NCI-H146 (cell line): ENCODE data around the gene MRPL19.
A peak's percentile ranks its signal among the peaks of the same experiment; 100 is the strongest.
"Not testable (repeated sequence)": the region's sequence is repeated elsewhere in the genome, so short reads cannot be mapped to it uniquely, and the experiment has no call there.

ENCODE experiments used
- DNase-seq: peaks from one replicate; lab custom pipeline; 2025; lab: John Stamatoyannopoulos, UW

MRPL19 gene

DNA sequence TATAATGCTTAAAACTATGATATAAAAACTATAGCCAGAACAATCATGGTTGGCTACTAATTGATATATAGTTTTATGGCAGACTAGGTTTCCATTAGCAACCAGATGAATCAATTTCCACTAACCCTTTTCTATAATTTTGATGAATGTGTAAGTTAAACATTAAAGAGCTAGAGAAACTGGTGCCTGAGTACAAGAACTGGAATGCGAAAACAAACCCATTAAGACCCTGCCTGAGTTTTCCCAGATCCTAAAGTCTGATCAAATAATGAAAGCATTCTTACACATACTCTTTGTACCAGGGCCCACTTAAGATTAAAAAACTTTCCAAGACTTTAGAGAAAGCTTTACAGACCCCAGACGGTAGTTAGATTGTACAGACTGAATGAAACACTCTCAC, 21.3 kb downstream of the MRPL19 start:
- no peak for DNase-seq

DNA sequence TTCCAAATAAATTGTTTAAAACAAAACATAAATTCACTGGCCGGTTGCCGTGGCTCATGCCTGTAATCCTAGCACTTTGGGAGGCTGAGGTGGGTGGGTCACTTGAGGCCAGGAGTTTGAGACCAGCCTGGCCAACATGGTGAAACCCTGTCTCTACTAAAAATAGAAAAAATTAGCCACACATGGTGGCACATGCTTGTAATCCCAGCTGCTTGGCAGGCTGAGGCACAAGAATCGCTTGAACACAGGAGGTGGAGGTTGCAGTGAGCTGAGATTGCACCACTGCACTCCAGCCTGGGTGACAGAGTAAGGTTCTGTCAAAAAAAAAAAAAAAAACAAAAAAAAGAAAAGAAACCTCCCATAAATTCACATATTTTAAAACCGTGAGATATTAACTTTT, 28.8 kb downstream of the MRPL19 start:
- not testable (repeated sequence) for DNase-seq

DNA sequence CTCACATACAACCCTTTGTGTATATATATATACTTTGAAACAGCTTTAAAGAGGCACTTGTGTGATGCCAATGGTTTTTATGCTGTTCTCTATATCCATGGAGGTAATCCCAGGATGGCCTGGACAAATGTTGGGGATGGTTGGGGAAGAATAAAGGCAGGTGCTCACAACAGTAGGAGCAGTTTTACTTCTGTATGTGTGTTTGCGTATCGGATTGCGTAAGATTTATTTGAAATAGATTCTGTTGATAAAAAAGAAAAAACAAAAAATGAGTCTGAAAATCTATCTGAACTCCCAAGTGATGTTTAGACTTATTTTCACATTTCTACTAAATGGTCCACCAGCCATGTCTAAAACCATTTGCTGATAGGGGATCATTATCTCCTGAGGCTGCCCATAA, 29.3 kb downstream of the MRPL19 start:
- no peak for DNase-seq

DNA sequence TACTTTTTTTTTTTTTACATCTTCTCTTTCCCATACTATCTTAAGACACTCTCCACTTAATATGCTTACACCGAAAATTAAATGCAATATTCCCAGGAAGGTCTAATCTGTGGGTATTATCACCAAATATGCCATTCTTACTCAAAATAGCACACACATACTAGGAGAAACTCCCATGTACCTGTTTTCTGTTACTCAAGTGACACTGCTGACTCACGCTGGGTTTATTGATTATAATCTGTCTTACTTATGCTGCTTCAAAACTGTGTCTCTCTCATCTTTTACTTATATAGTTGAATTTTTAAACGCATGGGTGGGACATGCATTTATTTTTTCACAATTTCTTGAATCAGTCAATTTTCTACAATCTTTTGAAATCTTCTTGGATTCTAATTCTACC, 29.9 kb downstream of the MRPL19 start:
- no peak for DNase-seq

DNA sequence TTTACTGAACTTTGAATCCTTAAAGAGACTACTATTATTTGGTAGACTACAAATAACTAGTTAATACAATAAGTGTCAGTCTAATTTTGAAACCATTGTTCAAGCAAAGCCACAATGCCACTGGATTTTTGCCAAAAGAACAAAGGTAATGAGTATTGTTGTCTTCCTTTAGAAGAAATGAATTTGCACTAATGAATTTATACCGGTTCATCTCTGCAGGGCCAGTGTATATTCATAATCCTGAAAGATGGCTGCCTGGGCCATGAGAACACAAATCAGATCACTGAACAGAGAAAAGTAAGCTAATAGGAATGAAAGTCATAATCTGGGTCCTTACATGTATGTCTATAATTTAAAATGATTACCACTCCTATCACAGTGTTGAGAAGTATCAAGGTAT, 33.0 kb downstream of the MRPL19 start:
- DNase-seq = no peak

DNA sequence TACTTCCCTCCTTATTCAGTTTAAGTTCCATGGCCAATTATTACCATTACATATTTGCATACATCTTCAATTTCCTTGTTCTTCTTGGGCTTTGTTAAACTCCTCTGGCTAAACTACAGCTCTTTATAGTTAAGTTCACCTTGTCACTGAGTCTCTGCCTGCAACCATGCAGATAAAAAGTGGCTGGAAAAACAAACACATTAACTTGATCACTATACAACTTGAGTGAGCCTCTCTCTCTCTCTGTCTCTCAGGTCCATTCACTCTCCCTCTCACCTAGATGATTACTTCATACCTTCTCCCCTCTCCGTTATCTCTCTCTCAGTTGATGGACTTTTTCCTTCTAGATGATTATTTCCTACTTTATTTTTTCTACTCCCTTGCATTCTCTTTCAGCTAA, 33.8 kb downstream of the MRPL19 start:
- DNase-seq = no peak

DNA sequence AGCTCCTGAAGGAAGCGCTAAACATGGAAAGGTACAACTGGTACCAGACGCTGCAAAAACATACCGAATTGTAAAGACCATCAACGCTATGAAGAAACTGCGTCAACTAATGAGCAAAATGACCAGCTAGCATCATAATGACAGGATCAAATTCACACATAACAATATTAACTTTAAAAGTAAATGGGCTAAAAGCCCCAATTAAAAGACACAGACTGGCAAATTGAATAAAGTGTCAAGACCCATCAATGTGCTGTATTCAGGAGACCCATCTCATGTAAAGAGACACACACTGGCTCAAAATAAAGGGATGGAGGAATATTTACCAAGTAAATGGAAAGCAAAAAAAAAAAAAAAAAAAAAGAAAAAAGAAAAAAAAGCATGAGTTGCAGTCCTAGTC, 36.8 kb downstream of the MRPL19 start:
- not testable (repeated sequence) for DNase-seq

DNA sequence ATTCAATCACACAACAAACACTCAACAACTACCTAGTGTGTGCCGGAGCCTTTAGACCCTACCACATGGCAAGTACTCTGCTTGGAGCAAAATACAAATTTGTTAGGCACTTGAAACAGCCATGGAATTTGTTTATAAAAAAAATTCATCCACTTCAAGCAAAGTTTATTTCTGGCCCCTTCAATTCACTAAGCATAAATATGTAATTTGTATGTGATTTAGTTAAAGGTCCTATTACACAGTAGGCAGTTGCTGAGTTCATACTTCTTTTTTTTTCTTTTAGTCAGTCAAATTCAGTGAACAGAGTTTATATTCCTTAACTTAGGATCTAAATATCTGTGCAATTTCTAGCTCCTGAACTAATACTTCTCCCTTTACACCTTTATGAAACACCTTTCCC, 41.6 kb downstream of the MRPL19 start:
- DNase-seq = no peak

DNA sequence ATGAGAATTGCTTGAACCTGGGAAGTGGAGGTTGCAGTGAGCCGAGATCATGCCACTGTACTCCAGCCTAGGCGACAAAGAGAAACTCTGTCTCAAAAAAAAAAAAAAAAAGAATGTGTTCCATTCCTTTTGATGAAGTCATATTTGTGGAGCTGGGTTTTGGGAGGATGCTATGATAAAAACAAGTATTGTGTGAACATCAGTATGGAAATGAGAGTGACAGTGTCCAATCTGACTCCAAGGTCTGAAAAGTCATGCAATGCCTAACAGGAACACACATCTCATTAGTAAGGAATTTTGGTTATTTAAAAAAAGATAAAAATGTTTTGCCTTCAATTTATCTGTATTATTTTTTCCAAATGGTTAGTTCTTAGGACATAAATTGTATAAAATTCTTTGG, 52.3 kb downstream of the MRPL19 start:
- no peak for DNase-seq

DNA sequence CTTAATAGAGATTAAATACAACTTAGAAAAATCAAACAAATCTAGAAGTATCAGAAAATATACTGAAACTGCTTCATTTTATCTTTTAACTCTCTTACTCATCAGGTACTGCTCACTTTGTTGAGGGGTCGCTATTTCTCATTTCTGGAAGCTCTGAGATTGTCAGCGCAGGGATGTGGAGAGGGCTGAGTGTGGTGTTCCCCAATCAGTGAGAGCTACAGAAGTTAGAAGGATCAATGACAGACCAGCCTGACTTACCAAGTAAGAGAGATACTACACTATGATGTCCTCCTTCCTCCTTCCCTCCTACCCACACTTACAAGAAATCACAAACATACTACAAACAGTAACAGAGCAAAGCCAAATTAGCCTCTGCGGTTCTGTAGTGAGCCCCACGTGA, 56.0 kb downstream of the MRPL19 start:
- DNase-seq = no peak

DNA sequence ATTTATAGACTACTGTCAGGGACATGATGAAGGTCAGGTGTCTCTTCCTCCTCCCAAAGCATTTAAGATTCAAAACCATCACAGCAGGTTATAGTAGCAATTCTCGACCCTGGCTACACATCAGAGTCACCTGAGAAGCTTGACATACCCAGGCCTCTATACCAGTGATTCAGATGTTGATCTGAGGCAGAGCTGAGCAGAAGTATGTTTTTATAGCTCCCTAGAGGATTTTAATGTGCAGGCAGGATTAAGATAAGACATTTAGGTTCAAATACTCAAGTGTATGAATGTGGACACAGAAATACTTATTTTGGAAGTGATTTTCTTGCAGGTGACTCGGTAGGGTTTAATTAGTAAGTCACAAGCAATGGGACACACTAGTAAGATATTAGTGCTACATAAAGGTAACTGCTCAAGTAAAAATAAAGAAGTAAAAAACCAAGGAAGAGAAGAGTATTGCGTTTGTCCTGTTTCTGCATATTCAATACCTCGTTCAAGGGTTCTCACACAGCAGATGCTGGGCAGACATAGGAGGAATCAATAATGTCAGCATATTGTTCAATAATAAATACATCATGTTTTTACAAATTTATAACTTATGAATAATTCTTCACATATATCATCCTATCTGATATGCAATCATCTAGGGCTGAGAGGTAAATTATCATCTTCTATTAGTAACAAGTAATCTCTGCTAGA, 57.2 kb downstream of the MRPL19 start:
- no peak for DNase-seq

DNA sequence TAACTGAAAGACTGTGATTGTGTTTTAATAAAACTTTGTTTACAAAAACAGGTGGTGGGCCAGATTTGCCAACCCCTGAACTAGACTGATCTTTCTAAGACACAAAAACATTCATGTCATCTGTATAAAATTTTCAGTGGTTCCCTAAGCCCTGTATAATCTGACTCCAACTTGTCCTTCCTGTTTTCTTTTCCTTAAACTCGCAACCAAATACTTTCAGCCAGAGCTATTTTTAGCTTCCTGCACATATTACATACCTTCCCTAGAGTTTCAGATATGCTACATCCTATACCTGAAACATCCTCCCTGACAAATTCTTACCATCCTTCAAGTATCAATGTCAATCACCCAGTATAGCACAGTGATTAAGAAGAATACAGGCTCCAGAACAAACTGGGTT, 59.3 kb downstream of the MRPL19 start:
- no peak for DNase-seq

DNA sequence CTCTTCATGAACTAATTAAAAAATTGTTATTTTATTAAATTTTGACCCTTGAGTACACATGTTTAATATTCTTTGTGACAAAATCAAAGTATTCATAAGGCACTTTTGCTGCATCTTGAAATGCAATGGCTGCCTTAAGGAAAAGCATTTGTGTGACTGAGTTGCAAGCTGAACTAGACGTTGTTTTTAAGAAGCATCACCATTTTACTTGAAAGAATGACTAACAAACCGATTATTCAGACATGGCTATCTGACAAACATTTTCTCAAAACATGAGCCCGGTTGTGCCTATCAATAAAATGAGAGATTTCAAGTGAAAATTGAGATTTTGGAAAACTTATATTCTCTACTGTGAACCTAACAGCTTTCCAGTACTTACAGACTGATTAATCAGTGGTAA, 61.3 kb downstream of the MRPL19 start:
- no peak for DNase-seq

DNA sequence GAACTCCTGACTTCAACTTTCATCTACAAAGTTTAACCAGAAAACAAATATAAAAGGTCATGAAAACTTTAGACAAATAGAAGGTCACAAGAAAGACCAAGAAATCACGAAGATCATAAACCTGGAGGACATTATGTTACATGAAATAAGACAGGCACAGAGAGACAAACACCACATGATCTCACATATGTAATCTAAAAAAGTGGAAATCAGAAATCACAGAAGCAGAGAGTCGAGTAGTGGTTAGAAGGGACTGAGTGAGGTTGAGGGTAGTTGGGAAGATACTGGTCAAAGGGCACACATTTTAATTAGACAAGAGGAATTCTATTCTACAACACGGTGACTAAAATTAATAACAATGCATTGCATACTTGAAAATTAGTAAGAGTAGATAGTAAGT, 62.7 kb downstream of the MRPL19 start:
- no peak for DNase-seq

DNA sequence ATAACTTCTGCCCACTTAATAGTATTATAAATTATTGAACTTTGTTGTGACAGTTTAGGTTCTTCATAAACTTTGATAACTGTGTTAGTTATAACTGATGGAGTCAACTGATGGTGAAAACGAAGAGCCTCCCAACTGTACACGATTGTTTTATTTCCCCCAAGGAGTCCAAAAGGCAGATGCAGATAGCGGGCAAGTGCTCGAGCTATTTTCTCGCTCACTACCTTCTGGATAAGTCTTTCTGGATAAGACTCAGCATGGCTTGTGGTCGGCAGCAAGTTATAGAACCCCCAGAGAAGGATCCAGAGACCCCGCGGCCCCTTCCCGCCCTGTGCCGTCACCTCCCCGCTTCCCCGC, 63.6 kb downstream of the MRPL19 start:
- DNase-seq = no peak

DNA sequence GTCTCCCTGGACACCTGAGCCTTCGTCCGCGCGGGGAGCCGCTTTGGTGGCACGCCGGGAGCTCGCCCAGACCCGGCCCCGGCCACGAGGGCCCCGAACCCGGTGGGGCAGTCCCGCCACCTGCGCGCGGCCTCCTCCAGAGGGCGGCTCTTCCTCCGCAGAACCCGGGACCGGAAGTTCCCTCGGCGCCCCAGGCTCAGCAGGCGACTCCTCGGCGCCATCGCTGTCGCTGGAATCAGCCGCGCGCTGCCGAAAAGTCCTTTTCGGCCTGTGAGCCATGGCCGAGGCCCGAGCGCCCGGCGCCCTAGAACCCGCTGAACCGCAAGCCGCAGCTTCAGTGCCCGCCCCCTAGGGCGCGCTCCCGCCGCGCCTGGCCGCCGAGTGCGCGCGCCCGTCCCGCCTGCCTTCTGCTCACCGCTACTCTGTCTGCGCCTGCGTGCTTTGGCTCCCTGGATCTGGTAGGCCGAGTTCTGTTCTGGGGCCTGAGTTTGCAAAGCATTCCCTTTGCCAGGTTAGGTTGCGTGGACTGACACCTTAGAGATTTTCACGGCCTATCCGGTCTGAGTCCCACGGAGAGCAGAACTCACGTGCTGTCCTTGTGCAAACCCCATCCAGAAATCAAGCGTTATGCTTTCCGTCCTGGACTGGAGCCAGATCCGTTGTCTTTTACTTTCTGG, 64.1 kb downstream of the MRPL19 start, which contains the start of gene GCFC2:
Gene GCFC2 (minus strand): TSS at position 339 of the 677 bp plus-strand sequence. CDS start 60 bp downstream, at position 279.
- peak; percentile 86 for DNase-seq

DNA sequence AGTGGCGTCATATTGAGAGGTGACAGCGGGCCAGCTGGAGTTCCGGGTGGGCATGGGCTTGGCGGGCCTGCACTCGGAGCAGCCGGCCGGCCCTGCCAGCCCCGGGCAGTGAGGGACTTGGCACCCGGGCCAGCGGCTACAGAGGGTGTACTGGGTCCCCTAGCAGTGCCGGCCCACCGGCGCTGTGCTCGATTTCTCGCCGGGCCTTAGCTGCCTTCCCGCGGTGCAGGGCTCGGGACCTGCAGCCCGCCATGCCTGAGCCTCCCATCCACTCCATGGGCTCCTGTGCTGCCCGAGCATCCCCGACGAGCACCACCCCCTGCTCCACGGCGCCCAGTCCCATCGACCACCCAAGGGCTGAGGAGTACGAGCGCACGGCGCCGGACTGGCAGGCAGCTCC, 65.0 kb downstream of the MRPL19 start:
- not testable (repeated sequence) for DNase-seq

DNA sequence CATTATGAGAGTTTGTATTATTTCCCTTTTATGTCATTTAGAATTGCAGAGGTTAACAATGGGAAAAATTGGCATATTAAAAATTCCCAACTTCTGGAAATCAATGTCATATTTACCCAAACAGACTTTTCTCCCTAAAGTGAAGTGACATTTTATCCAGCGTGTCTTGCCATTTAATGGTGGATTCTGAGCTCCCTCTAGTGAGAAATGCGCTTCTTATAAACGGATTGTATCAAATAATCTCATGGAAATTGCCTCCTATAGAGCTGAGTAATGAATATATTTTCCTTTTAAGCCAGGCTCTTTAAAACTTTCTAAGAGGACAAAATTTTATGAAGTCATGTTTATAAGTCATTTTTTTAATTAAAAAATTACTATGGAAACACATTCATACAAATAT, 69.8 kb downstream of the MRPL19 start:
- DNase-seq = no peak

DNA sequence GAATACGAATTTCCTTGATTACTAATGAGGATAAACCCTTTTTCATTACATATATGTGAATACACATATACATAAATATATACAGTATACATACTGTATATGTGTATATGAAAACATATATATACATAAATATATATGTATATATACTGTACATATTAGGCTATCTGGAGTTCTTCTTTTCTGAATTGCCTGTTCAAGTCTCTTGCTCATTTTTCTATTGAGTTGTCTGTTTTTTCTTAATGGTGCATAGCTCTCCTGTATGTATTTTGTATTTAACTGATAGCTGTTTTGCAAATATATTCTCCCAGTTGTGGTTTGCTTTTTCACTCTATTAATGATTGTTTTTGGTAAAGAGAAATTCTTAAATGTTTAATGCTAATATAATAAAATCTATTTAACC, 73.0 kb downstream of the MRPL19 start:
- no peak for DNase-seq

DNA sequence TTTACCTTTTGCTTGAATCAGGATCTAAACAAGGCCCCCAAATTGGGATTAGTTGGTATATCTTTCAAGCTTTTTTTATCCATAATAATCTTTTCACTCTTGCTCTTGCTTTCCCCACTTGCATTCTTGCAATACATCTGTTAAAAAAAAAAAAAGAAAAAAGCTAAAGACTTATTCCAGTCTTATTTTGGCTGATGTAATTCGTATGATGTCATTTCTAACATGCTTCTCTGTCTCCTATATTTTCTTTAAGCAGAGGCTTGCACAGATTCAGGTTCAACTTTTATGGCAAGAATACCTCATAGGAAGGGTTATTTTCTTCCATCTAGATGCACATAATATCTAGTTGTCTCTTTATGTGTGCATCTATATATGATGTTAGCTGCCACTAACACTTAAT, 73.9 kb downstream of the MRPL19 start:
- no peak for DNase-seq

DNA sequence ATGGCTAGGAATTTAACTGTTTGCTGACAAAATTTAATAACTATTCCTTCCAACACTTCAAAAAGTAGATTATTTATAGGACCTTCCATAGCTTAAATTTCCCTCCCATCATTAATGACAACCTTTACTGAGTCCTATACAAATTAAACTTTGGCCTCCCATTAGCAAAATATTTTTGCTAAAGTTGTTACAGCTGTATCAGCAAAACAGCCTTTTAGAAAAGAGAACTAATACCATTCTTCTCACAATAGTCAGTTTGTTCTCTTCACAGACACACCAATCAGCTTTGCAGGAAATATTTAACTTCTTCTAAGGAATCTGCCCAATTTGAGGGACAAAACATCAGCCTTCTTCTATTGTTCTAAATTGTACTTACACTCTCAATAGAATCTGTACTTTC, 76.1 kb downstream of the MRPL19 start:
- no peak for DNase-seq

DNA sequence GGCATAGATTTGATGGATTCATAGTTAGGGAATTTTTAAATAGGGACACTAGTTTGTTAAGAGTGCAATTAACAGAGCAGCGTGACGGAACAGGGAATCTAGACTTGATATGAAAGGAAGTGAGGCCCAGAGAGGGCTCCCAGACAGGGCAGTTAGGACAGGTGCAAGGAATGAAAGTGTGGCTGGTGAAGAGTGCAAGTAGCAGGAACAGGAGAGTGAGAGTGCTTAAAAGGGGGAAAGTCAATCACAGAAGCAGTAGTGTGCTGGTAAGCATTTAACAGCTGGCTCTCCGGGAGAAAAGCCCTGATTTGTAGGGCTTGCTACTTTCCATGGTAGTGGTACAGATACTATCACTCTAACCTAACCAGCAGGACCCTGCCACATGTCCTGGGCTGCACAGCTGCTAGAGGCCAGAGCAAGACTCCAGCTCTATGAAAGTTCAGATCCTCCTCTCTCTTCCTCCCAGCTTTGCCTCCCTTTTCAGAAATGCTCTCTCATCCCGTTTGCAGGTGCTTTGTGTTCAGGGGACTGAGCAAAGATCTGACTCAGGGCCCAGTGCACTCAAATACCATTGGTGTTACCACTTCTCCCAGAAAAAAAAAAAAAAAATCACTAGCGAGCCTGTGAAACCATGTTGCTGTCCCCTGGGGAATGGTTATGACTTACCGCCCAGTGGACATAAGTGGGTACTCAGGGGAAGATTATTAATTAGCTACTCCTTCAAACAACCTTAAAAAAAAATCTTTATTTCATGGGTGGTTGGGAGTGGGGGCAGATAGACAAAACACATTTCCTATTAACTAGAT, 82.2 kb downstream of the MRPL19 start:
- no peak for DNase-seq

DNA sequence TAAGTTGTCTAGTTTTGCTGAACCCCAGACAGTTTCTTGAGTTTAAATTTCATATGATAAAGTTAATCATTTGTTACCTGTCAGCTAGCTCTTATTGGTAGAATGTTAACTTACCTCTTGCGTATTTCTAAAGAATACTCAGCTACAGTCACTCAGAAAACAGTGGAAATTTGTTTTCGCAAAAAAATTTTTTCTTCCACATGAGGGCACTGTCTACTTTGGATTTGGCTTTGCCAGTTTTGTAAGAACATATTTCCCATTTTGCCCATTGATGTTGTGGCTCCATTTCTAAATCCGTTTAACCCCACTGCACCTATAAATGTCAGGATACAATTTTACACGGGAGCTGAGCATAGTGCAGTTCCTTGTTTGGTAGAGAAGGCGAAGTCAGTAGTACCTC, 83.3 kb downstream of the MRPL19 start:
- DNase-seq = peak; percentile 16
